HepG2 (cell line): ENCODE results near the gene ULK4. TPM values are rescaled to one million over a fixed set of nuclear protein-coding genes. Genes with fewer than 3 reads are reported as not detected.

Experiments
- AGO1 ChIP-seq: fragments of 200-400 bp; formaldehyde crosslinking; IDR thresholded peaks from 2 replicates; pipeline ENCODE4 v1.6.1; 2017; ENCODE audit warnings: mild to moderate bottlenecking, low read depth, low read length, moderate library complexity; ENCODE audit not compliant: poor library complexity, severe bottlenecking
- ARHGAP35 ChIP-seq: sonication (generic); formaldehyde crosslinking; IDR thresholded peaks from 2 replicates; pipeline ENCODE4 v1.9.0; 2022; ENCODE audit warnings: mild to moderate bottlenecking, inconsistent platforms, moderate library complexity, missing genetic modification reagents, borderline replicate concordance
- EED ChIP-seq: sonication (generic); formaldehyde crosslinking; IDR thresholded peaks from 2 replicates; pipeline ENCODE4 v1.5.0; 2020; ENCODE audit warnings: mild to moderate bottlenecking, missing genetic modification reagents
- FOXA3 ChIP-seq: IDR thresholded peaks from 2 replicates; pipeline ENCODE4 v1.6.1; 2016; ENCODE audit warnings: missing genetic modification reagents, missing compliant biosample characterization
- FOXO1 ChIP-seq: sonication (generic); formaldehyde crosslinking; IDR thresholded peaks from 2 replicates; pipeline ENCODE4 v1.4.0; 2020; ENCODE audit warnings: missing genetic modification reagents
- NCOA2 ChIP-seq: sonication (generic); formaldehyde crosslinking; IDR thresholded peaks from 2 replicates; pipeline ENCODE4 v1.8.0; 2022; ENCODE audit warnings: inconsistent platforms
- NCOR1 ChIP-seq: fragments of 200-600 bp; sonication (generic); IDR thresholded peaks from 2 replicates; pipeline ENCODE4 v1.7.0; 2017; ENCODE audit warnings: antibody characterized with exemption, low read length, borderline replicate concordance
- NFIC ChIP-seq: IDR thresholded peaks from 2 replicates; pipeline ENCODE4 v1.6.1; 2012; ENCODE audit warnings: mild to moderate bottlenecking, low read length, inconsistent platforms
- NFRKB ChIP-seq: fragments of 450-650 bp; IDR thresholded peaks from 2 replicates; pipeline ENCODE4 v1.6.1; 2017
- POLR2AphosphoS5 ChIP-seq: IDR thresholded peaks from 2 replicates; pipeline ENCODE4 v1.6.1; 2012; ENCODE audit warnings: low read depth, low read length
- SETDB1 ChIP-seq: sonication (generic); formaldehyde crosslinking; IDR thresholded peaks from 2 replicates; pipeline ENCODE4 v1.5.1; 2020; ENCODE audit warnings: missing genetic modification reagents, mild to moderate bottlenecking, borderline replicate concordance
- SOX5 ChIP-seq: IDR thresholded peaks from 2 replicates; pipeline ENCODE4 v1.6.1; 2016; ENCODE audit warnings: borderline replicate concordance
- XRCC5 ChIP-seq: fragments of 200-400 bp; formaldehyde crosslinking; optimal IDR thresholded peaks from 2 replicates; pipeline ENCODE3; 2017; ENCODE audit warnings: mild to moderate bottlenecking, low read length
- ZBTB42 ChIP-seq: sonication (generic); formaldehyde crosslinking; IDR thresholded peaks from 2 replicates; pipeline ENCODE4 v1.5.0; 2020; ENCODE audit warnings: mild to moderate bottlenecking, missing genetic modification reagents
- ZFP1 ChIP-seq: IDR thresholded peaks from 2 replicates; pipeline ENCODE4 v1.6.1; 2016
- ZFY ChIP-seq: sonication (generic); formaldehyde crosslinking; IDR thresholded peaks from 2 replicates; pipeline ENCODE4 v1.4.0; 2020; ENCODE audit warnings: missing genetic modification reagents
- ZNF225 ChIP-seq: sonication (generic); formaldehyde crosslinking; IDR thresholded peaks from 2 replicates; pipeline ENCODE4 v1.4.0; 2020; ENCODE audit warnings: mild to moderate bottlenecking, missing genetic modification reagents
- polyA plus RNA-seq, 8 experiments: library from polyadenylated mRNA; depleted of rRNA in 3 of 8; stranded (reverse) in 7 of 8; unstranded in 1 of 8; fragments of >200 nt; fragmentation: Illumina TruSeq in 4 of 8; extraction: Trizol in 4 of 8; gene quantifications; 2 replicates each; pipeline versions ENCODE4 v1.2.1 to v1.2.3, GENCODE V29; 2011 to 2016; ENCODE audit warnings: low read depth in 4 of 8, missing spikeins in 1 of 8, mixed read lengths in 1 of 8; ENCODE audit not compliant: insufficient read depth in 1 of 8
- total RNA-seq, 5 experiments: library from RNA; depleted of rRNA; stranded (reverse); fragments of >200 nt; fragmentation: Illumina TruSeq; extraction: Trizol; gene quantifications; 2 replicates each; pipeline ENCODE4 v1.2.3, GENCODE V29; 2016; ENCODE audit warnings: low read depth in 1 of 5
- TF ChIP-seq, protein P1 (sequence below): sonication (generic); formaldehyde crosslinking; IDR thresholded peaks from 2 replicates; pipeline ENCODE4 v1.4.0; 2020; ENCODE audit warnings: missing genetic modification reagents
- TF ChIP-seq, protein P2 (sequence below): sonication (generic); formaldehyde crosslinking; IDR thresholded peaks from 2 replicates; pipeline ENCODE4 v1.9.0; 2021; ENCODE audit warnings: missing genetic modification reagents, borderline replicate concordance
- TF ChIP-seq, protein P3 (sequence below): sonication (generic); formaldehyde crosslinking; IDR thresholded peaks from 2 replicates; pipeline ENCODE4 v1.4.0; 2020; ENCODE audit warnings: missing genetic modification reagents
- TF ChIP-seq, protein P4 (sequence below): sonication (generic); formaldehyde crosslinking; IDR thresholded peaks from 2 replicates; pipeline ENCODE4 v1.5.1; 2020; ENCODE audit warnings: missing genetic modification reagents, mild to moderate bottlenecking, borderline replicate concordance

Gene ULK4
- total and polyA plus RNA-seq, 2 of the 13 experiments (the other 11 are each of a cell fraction or from before 2014, with no cell fraction given), result 6.7 to 11.8 TPM

DNA sequence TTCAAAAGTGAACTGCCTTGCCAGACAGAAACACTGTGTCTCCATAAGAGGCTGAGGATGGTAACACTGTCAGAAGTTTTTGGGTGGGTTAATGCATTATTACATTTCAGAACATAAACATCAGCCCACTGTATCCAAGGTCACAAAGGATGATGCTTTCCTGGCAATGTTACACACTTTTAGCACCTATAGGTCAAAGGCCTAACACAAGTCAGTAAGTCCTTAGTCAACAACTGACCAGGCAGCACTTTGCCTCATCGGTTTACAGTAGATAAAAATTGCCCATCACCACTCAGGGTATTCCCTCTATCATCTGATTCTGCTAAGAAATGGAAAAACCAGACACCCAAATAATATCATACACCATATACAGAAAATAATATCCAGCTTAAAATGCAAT, 664.2 kb downstream of the ULK4 start (continued):
- TF ChIP-seq, protein P1, sequence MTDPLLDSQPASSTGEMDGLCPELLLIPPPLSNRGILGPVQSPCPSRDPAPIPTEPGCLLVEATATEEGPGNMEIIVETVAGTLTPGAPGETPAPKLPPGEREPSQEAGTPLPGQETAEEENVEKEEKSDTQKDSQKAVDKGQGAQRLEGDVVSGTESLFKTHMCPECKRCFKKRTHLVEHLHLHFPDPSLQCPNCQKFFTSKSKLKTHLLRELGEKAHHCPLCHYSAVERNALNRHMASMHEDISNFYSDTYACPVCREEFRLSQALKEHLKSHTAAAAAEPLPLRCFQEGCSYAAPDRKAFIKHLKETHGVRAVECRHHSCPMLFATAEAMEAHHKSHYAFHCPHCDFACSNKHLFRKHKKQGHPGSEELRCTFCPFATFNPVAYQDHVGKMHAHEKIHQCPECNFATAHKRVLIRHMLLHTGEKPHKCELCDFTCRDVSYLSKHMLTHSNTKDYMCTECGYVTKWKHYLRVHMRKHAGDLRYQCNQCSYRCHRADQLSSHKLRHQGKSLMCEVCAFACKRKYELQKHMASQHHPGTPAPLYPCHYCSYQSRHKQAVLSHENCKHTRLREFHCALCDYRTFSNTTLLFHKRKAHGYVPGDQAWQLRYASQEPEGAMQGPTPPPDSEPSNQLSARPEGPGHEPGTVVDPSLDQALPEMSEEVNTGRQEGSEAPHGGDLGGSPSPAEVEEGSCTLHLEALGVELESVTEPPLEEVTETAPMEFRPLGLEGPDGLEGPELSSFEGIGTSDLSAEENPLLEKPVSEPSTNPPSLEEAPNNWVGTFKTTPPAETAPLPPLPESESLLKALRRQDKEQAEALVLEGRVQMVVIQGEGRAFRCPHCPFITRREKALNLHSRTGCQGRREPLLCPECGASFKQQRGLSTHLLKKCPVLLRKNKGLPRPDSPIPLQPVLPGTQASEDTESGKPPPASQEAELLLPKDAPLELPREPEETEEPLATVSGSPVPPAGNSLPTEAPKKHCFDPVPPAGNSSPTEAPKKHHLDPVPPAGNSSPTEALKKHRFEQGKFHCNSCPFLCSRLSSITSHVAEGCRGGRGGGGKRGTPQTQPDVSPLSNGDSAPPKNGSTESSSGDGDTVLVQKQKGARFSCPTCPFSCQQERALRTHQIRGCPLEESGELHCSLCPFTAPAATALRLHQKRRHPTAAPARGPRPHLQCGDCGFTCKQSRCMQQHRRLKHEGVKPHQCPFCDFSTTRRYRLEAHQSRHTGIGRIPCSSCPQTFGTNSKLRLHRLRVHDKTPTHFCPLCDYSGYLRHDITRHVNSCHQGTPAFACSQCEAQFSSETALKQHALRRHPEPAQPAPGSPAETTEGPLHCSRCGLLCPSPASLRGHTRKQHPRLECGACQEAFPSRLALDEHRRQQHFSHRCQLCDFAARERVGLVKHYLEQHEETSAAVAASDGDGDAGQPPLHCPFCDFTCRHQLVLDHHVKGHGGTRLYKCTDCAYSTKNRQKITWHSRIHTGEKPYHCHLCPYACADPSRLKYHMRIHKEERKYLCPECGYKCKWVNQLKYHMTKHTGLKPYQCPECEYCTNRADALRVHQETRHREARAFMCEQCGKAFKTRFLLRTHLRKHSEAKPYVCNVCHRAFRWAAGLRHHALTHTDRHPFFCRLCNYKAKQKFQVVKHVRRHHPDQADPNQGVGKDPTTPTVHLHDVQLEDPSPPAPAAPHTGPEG (CRISPR knock-in tag), result no peak
- TF ChIP-seq NFIC (no peak), ZBTB42 (CRISPR knock-in tag) (no peak), ZNF225 (no peak), NCOA2 (CRISPR knock-in tag) (0 out of 2 replicates have a peak, but pooled peaks have one; percentile 25), SOX5 (CRISPR knock-in tag) (peak; percentile 48), AGO1 (no peak), ARHGAP35 (no peak), SETDB1 (CRISPR knock-in tag) (no peak), NFRKB (no peak), FOXO1 (no peak), ZFP1 (CRISPR knock-in tag) (no peak), XRCC5 (no peak), ZFY (CRISPR knock-in tag) (no peak), EED (CRISPR knock-in tag) (no peak), FOXA3 (CRISPR knock-in tag) (peak; percentile 56), NCOR1 (no peak), POLR2AphosphoS5 (no peak)
- TF ChIP-seq, protein P2, sequence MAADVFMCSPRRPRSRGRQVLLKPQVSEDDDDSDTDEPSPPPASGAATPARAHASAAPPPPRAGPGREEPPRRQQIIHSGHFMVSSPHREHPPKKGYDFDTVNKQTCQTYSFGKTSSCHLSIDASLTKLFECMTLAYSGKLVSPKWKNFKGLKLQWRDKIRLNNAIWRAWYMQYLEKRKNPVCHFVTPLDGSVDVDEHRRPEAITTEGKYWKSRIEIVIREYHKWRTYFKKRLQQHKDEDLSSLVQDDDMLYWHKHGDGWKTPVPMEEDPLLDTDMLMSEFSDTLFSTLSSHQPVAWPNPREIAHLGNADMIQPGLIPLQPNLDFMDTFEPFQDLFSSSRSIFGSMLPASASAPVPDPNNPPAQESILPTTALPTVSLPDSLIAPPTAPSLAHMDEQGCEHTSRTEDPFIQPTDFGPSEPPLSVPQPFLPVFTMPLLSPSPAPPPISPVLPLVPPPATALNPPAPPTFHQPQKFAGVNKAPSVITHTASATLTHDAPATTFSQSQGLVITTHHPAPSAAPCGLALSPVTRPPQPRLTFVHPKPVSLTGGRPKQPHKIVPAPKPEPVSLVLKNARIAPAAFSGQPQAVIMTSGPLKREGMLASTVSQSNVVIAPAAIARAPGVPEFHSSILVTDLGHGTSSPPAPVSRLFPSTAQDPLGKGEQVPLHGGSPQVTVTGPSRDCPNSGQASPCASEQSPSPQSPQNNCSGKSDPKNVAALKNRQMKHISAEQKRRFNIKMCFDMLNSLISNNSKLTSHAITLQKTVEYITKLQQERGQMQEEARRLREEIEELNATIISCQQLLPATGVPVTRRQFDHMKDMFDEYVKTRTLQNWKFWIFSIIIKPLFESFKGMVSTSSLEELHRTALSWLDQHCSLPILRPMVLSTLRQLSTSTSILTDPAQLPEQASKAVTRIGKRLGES (CRISPR knock-in tag), result no peak
- TF ChIP-seq, protein P3, sequence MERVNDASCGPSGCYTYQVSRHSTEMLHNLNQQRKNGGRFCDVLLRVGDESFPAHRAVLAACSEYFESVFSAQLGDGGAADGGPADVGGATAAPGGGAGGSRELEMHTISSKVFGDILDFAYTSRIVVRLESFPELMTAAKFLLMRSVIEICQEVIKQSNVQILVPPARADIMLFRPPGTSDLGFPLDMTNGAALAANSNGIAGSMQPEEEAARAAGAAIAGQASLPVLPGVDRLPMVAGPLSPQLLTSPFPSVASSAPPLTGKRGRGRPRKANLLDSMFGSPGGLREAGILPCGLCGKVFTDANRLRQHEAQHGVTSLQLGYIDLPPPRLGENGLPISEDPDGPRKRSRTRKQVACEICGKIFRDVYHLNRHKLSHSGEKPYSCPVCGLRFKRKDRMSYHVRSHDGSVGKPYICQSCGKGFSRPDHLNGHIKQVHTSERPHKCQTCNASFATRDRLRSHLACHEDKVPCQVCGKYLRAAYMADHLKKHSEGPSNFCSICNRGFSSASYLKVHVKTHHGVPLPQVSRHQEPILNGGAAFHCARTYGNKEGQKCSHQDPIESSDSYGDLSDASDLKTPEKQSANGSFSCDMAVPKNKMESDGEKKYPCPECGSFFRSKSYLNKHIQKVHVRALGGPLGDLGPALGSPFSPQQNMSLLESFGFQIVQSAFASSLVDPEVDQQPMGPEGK (CRISPR knock-in tag), result peak; percentile 19; the same call in 1 of the 2 replicates
- TF ChIP-seq, protein P4, sequence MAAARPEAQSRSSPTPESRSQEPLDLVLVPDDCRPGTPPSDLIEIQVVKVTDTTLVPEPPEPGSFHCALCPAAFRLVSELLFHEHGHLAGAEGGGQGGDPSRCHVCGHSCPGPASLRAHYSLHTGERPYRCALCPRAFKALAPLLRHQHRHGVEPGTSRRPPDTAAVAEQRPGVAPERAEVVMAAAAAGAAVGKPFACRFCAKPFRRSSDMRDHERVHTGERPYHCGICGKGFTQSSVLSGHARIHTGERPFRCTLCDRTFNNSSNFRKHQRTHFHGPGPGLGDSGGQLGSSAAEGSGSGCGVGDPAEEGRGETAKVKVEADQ (CRISPR knock-in tag), result no peak
